WERI-Rb-1 (cell line): ENCODE results near the gene GRB14.

Source experiments
- DNase-seq: peaks from one replicate; pipeline ENCODE4 v3.0.0-alpha.2; 2020
- H3K27ac ChIP-seq: fragments of 250-450 bp; sonication (Bioruptor Pico); 2 replicates; pipeline ENCODE4 v1.5.1; 2020; ENCODE audit warnings: mild to moderate bottlenecking, moderate library complexity
- H3K27me3 ChIP-seq: fragments of 250-450 bp; sonication (Bioruptor Pico); 2 replicates; pipeline ENCODE4 v1.5.1; 2021; ENCODE audit warnings: mild to moderate bottlenecking, low read depth, moderate library complexity; ENCODE audit not compliant: insufficient read depth, severe bottlenecking
- H3K36me3 ChIP-seq: fragments of 250-450 bp; sonication (Bioruptor Pico); 2 replicates; pipeline ENCODE4 v1.5.1; 2020; ENCODE audit warnings: mild to moderate bottlenecking, moderate library complexity
- H3K4me3 ChIP-seq: 2 replicates; pipeline ENCODE4 v1.5.1; 2011; ENCODE audit warnings: low read depth, mild to moderate bottlenecking, control low read depth, low read length
- H3K9me3 ChIP-seq: fragments of 250-450 bp; sonication (Bioruptor Pico); 2 replicates; pipeline ENCODE4 v1.5.1; 2021; ENCODE audit warnings: mild to moderate bottlenecking, moderate library complexity; ENCODE audit not compliant: severe bottlenecking
- TF ChIP-seq, protein P1 (sequence below): IDR thresholded peaks from 2 replicates; pipeline ENCODE4 v1.5.1; 2011; ENCODE audit warnings: low read depth, mild to moderate bottlenecking, control low read depth, inconsistent platforms, low read length

GRB14 gene

DNA sequence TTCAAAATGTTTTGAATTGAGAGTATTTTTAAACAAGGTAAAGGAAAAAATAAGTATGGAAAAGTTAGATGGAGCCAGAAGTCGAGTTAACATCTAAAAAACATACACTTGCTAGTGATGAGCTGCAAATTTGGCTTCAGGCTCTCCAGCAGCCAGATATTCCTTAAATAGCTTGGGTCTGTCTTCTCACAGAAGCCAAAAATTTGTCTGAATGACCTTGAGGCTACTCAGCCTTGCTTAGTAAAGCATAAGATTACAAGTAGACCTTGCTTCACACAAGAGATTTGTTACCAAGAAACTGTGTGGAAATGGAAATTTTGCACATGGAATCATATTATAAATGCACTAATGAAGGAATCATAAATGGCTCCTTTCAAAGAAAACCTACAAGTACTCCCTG is 40.8 kb upstream of the GRB14 start:
- Histone ChIP-seq H3K9me3 (no peaks in the 10 kb centered on the region), H3K27ac (no peak overlapping the region), H3K27me3 (no peaks in the 10 kb centered on the region), H3K4me3 (no peak overlapping the region), H3K36me3 (no peaks in the 10 kb centered on the region)
- TF ChIP-seq, protein P1, sequence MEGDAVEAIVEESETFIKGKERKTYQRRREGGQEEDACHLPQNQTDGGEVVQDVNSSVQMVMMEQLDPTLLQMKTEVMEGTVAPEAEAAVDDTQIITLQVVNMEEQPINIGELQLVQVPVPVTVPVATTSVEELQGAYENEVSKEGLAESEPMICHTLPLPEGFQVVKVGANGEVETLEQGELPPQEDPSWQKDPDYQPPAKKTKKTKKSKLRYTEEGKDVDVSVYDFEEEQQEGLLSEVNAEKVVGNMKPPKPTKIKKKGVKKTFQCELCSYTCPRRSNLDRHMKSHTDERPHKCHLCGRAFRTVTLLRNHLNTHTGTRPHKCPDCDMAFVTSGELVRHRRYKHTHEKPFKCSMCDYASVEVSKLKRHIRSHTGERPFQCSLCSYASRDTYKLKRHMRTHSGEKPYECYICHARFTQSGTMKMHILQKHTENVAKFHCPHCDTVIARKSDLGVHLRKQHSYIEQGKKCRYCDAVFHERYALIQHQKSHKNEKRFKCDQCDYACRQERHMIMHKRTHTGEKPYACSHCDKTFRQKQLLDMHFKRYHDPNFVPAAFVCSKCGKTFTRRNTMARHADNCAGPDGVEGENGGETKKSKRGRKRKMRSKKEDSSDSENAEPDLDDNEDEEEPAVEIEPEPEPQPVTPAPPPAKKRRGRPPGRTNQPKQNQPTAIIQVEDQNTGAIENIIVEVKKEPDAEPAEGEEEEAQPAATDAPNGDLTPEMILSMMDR = no peak
- DNase-seq = no peak

- Histone ChIP-seq H3K27ac (no peak overlapping the region), H3K27me3 (no peaks in the 10 kb centered on the region), H3K36me3 (no peaks in the 10 kb centered on the region), H3K9me3 (no peaks in the 10 kb centered on the region), H3K4me3 (no peak overlapping the region)
- DNase-seq = no peak
- TF ChIP-seq, protein P1 = no peak
These were observed 40.1 kb upstream of the GRB14 start for GRCh38 chr2:164661349-164661748.

DNA sequence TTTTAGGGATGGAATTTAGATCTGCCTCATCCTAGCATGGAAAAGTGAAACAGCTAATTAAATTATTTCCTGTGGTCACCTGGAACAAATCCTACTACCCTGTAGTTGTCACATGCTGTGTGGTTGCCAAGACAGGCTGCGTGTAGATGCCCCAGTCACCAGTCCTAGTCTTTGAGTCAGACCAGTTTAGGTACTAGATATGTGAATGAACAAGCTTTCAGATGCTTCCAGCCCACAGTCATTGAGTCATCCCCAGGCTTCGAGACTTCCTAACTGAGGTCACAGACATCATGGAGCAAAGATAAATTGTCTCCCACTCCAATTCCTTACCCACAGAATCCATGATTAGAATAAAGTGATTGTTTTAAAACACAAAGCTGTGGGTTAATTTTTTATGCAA is 35.8 kb upstream of the GRB14 start:
- Histone ChIP-seq H3K9me3 (no peaks in the 10 kb centered on the region), H3K27me3 (no peaks in the 10 kb centered on the region), H3K36me3 (no peaks in the 10 kb centered on the region), H3K4me3 (no peak overlapping the region), H3K27ac (no peak overlapping the region)
- TF ChIP-seq, protein P1 = no peak
- DNase-seq = no peak

DNA sequence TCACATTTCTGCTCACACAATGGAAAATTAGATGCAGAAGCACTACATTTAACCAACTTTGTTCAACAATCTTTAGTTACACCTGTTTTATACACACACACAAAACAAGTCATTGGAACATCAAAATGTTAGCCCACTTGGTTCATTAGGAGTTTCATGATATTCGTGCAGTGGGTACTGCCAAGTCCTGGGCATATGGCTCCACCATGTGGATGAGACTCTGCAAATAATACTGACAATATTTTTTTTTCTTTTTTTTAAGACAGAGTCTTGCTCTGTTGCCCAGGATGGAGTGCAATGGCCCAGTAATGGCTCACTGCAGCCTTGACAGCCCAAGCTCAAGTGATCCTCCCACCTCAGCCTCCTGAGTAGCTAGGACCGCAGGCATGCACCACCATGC is 34.5 kb upstream of the GRB14 start:
- no peak overlapping the region for H3K4me3 ChIP-seq
- DNase-seq = no peak
- no peaks in the 10 kb centered on the region for H3K36me3 ChIP-seq
- H3K27me3 ChIP-seq = no peaks in the 10 kb centered on the region
- H3K27ac ChIP-seq = no peak overlapping the region
- TF ChIP-seq, protein P1 = no peak
- no peaks in the 10 kb centered on the region for H3K9me3 ChIP-seq

DNA sequence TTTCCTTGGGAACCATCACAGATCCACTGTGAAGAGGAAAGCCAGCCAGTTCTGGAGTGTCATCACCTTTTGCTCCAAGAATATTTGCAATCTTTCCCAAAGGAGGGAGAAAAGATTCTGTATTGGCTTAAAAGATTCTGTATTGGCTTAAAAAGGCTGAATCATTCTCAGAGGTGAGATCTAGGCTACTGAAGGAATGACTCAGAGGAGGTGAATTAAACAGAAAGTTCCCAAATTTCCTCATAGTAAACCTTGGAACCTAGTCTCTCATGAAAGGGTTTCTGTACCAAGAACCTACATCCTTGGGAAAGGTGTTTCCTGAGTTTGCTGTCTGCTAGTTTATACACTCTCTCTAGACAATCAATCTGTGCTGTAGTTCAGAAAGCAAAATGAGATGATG is 34.1 kb upstream of the GRB14 start:
- H3K27me3 ChIP-seq = no peaks in the 10 kb centered on the region
- TF ChIP-seq, protein P1 = no peak
- H3K36me3 ChIP-seq = no peaks in the 10 kb centered on the region
- H3K4me3 ChIP-seq = no peak overlapping the region
- no peaks in the 10 kb centered on the region for H3K9me3 ChIP-seq
- H3K27ac ChIP-seq = no peak overlapping the region
- DNase-seq = no peak

DNA sequence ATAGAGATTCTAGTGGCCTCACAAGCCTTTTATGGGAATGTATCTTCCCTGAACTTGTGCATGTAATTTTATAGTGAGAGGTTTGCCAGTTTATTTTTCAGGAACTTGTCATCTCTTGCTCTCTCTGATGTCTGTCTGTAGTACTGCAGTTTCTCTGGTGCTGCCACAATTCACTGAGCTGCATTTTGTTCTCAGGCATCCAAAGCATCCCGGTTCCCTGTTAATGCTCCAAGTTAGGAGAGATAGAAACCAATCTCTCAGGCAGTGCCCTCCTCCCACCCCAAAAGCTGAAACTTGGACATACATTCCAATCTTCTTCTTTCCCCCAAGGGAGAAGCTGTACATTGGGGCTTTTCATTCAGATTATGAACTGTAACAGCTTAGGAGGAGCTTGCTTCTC is 30.1 kb upstream of the GRB14 start:
- Histone ChIP-seq H3K9me3 (no peaks in the 10 kb centered on the region), H3K27ac (no peak overlapping the region), H3K27me3 (no peaks in the 10 kb centered on the region), H3K4me3 (no peak overlapping the region), H3K36me3 (no peaks in the 10 kb centered on the region)
- TF ChIP-seq, protein P1 = no peak
- DNase-seq = no peak
